ENCODE measurements around the gene PYROXD2.

PYROXD2 gene

GRCh38 chr10:98414932-98415730 lies at the start of gene PYROXD2:
TSS of gene PYROXD2 (minus strand) at chr10:98415182. CDS start at chr10:98415135, 47 bp downstream.
- Mint-ChIP-seq H3K4me1 (peaks cover 10% of the 10 kb centered on the region), H3K4me3 (no peak within 1 kb of the TSS), H3K27me3 (no peaks in the 10 kb centered on the region), H3K9me3 (no peaks in the 10 kb centered on the region), H3K36me3 (peaks cover 35% of the 10 kb centered on the region), H3K27ac (no peak within 1 kb of the TSS)
- ATAC-seq, result no peak

GRCh38 chr10:98463976-98464754 lies 49.2 kb upstream of the PYROXD2 start:
- H3K27me3 Mint-ChIP-seq, result peaks cover 21% of the 10 kb centered on the region
- no peaks in the 10 kb centered on the region for H3K36me3 Mint-ChIP-seq
- no peaks in the 10 kb centered on the region for H3K9me3 Mint-ChIP-seq
- H3K27ac Mint-ChIP-seq, result peak overlapping the region; percentile 46
- H3K4me1 Mint-ChIP-seq, result peaks cover 11% of the 10 kb centered on the region
- no peak overlapping the region for H3K4me3 Mint-ChIP-seq
- peak; percentile 48 for ATAC-seq

- peaks cover 32% of the 10 kb centered on the region for H3K27me3 Mint-ChIP-seq
- H3K9me3 Mint-ChIP-seq, result no peaks in the 10 kb centered on the region
- H3K4me1 Mint-ChIP-seq, result peaks cover 6% of the 10 kb centered on the region
- no peak overlapping the region for H3K4me3 Mint-ChIP-seq
- no peak overlapping the region for H3K27ac Mint-ChIP-seq
- no peaks in the 10 kb centered on the region for H3K36me3 Mint-ChIP-seq
- no peak for ATAC-seq
Observed at GRCh38 chr10:98463016-98463415, 48.0 kb upstream of the PYROXD2 start.

DNA sequence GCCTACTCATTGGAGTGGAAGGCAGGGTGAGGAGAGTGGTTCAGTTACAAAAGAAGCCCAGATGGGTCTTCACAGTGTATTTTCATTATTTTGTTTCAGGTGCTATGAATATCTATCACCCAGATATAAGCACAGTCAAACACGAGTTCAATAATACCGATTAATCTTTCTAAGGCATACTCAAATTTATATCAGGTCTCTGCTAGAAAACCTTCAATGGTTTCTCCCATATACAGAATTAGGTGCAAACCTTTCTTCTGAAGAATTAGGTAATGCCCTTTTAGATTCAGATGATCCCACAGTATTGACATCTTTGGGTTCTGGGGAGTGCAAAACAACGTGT lies 46.5 kb upstream of the PYROXD2 start:
- no peaks in the 10 kb centered on the region for H3K36me3 Mint-ChIP-seq

GRCh38 chr10:98460837-98461499 lies 46.0 kb upstream of the PYROXD2 start:
- no peak for ATAC-seq
- H3K4me3 Mint-ChIP-seq, result no peak overlapping the region

More for the DNA sequence above, 46.5 kb upstream of the PYROXD2 start:
- Mint-ChIP-seq H3K4me3 (no peak overlapping the region), H3K27ac (no peak overlapping the region), H3K27me3 (peaks cover 42% of the 10 kb centered on the region), H3K9me3 (no peaks in the 10 kb centered on the region), H3K4me1 (peaks cover 6% of the 10 kb centered on the region)
- ATAC-seq, result no peak

GRCh38 chr10:98458809-98459784 lies 44.1 kb upstream of the PYROXD2 start:
- H3K4me3 Mint-ChIP-seq, result no peak overlapping the region
- H3K27ac Mint-ChIP-seq, result no peak overlapping the region
- no peaks in the 10 kb centered on the region for H3K4me1 Mint-ChIP-seq
- no peaks in the 10 kb centered on the region for H3K36me3 Mint-ChIP-seq
- H3K27me3 Mint-ChIP-seq, result peaks cover 42% of the 10 kb centered on the region
- no peaks in the 10 kb centered on the region for H3K9me3 Mint-ChIP-seq
- no peak for ATAC-seq

More at GRCh38 chr10:98460837-98461499, 46.0 kb upstream of the PYROXD2 start:
- H3K4me1 Mint-ChIP-seq, result peaks cover 6% of the 10 kb centered on the region
- H3K27me3 Mint-ChIP-seq, result peaks cover 42% of the 10 kb centered on the region
- no peak overlapping the region for H3K27ac Mint-ChIP-seq
- H3K9me3 Mint-ChIP-seq, result no peaks in the 10 kb centered on the region
- no peaks in the 10 kb centered on the region for H3K36me3 Mint-ChIP-seq

- no peaks in the 10 kb centered on the region for H3K36me3 Mint-ChIP-seq
- no peak overlapping the region for H3K27ac Mint-ChIP-seq
- ATAC-seq, result no peak
- no peaks in the 10 kb centered on the region for H3K4me1 Mint-ChIP-seq
- no peak overlapping the region for H3K4me3 Mint-ChIP-seq
- no peaks in the 10 kb centered on the region for H3K9me3 Mint-ChIP-seq
- peaks cover 32% of the 10 kb centered on the region for H3K27me3 Mint-ChIP-seq
Observed at GRCh38 chr10:98457721-98458120, 42.7 kb upstream of the PYROXD2 start.

DNA sequence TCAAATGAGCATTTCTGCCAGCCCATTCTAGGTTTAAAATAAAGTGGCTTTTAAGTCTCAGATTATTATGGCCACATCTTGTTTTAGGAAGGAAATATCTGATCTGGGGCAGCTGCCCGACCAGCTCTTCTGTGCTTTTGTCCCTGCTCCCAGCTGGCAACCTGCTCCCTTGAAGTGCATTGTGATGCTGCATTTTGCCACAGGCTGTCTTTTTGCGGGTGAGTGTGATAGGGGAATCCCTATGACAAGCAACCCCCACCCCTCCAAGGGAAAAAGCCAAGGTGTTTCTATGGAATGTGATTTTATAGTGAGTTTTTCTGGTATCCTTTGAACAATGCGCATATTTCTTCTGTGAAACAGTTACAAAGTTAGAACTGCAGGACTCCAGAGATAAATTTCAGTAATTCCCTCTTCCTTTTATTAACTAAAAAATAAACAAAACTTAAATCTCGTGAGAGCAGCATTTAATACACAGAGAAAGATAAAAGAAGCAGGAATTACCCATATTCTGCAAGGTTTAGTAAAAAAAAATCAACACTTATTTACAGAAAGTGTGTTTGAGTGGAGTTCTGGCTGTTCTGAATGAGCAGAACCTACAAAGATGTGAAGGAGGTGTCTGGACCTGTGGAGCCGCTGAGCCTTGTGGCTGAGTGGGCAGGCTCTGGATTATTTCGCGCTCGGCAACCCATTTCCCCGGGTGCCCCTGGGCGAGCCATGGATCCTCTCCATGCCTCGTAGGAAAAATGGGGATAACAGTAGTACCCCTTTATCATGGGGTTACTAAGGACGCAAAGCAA lies 41.9 kb upstream of the PYROXD2 start:
- Mint-ChIP-seq H3K36me3 (no peaks in the 10 kb centered on the region), H3K27ac (no peak overlapping the region), H3K9me3 (no peaks in the 10 kb centered on the region), H3K4me3 (no peak overlapping the region), H3K4me1 (no peaks in the 10 kb centered on the region), H3K27me3 (peaks cover 26% of the 10 kb centered on the region)
- no peak for ATAC-seq

GRCh38 chr10:98456043-98456570 lies 41.1 kb upstream of the PYROXD2 start:
- Mint-ChIP-seq H3K4me3 (no peak overlapping the region), H3K4me1 (no peaks in the 10 kb centered on the region), H3K27ac (no peak overlapping the region), H3K36me3 (no peaks in the 10 kb centered on the region), H3K27me3 (peaks cover 26% of the 10 kb centered on the region), H3K9me3 (no peaks in the 10 kb centered on the region)
- no peak for ATAC-seq

DNA sequence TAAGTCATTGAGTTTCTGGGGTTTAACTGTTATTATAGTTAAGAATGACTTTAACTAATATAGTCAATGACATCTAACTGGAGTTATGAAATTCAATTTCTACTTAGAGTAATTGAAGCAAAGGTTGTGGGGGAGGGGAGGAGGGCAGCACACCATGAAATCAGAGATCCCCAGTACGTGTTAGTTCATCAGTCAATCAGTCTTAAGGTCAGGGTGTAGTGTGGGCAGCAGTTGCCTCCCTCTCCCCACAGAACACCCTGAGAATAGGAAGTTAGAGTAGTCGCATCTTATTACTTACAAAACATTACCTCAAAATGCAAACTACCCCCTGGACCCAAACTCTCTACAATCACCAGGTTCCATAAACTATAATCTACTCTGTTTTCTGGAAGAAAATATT lies 38.7 kb upstream of the PYROXD2 start:
- H3K36me3 Mint-ChIP-seq, result no peaks in the 10 kb centered on the region
- H3K9me3 Mint-ChIP-seq, result no peaks in the 10 kb centered on the region
- H3K27ac Mint-ChIP-seq, result no peak overlapping the region
- H3K4me1 Mint-ChIP-seq, result peaks cover 2% of the 10 kb centered on the region
- peak; percentile 34 for ATAC-seq
- no peak overlapping the region for H3K4me3 Mint-ChIP-seq
- H3K27me3 Mint-ChIP-seq, result peaks cover 17% of the 10 kb centered on the region

DNA sequence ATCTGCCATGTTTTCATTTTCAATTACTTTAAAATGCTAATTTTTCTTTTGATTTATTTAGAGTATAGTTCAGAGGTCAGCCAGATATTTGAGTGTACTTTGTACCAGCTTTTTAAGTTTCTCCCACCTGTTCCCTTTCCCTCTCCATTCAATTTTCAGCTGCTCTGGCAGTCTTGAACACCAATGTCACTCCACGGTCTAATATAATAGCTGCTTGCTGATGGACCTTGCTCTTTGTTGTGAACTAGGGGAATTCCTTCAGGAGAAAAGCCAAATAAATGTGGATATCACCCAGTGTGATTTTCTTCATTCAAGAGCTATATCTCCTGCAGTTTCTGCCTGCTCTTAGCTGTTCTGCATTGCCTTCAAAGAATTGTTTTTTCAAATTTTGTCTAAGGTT lies 35.6 kb upstream of the PYROXD2 start:
- no peaks in the 10 kb centered on the region for H3K27me3 Mint-ChIP-seq
- peaks cover 23% of the 10 kb centered on the region for H3K4me1 Mint-ChIP-seq
- no peaks in the 10 kb centered on the region for H3K36me3 Mint-ChIP-seq
- H3K9me3 Mint-ChIP-seq, result no peaks in the 10 kb centered on the region
- ATAC-seq, result no peak
- H3K4me3 Mint-ChIP-seq, result no peak overlapping the region
- H3K27ac Mint-ChIP-seq, result no peak overlapping the region

- Mint-ChIP-seq H3K4me1 (peaks cover 36% of the 10 kb centered on the region), H3K36me3 (peaks cover 8% of the 10 kb centered on the region), H3K27me3 (no peaks in the 10 kb centered on the region), H3K4me3 (no peak overlapping the region), H3K27ac (peak overlapping the region; percentile 36), H3K9me3 (no peaks in the 10 kb centered on the region)
- ATAC-seq, result no peak
Observed at GRCh38 chr10:98449287-98449686, 34.3 kb upstream of the PYROXD2 start.

GRCh38 chr10:98446661-98447221 lies 31.8 kb upstream of the PYROXD2 start, which contains the start of gene HPS1:
TSS of gene HPS1 (minus strand) at chr10:98446935. CDS start at chr10:98443240, 3,695 bp downstream.
- H3K4me1 Mint-ChIP-seq, result peaks cover 61% of the 10 kb centered on the region
- peaks cover 31% of the 10 kb centered on the region for H3K36me3 Mint-ChIP-seq
- H3K4me3 Mint-ChIP-seq, result peak within 1 kb of the TSS; percentile 96
- H3K9me3 Mint-ChIP-seq, result no peaks in the 10 kb centered on the region
- peak within 1 kb of the TSS; percentile 98 for H3K27ac Mint-ChIP-seq
- peak; percentile 95 for ATAC-seq
- no peaks in the 10 kb centered on the region for H3K27me3 Mint-ChIP-seq
